Fibroblast of mammary gland (primary cell): ENCODE measurements around the gene INSM2.

Experiments
- DNase-seq: peaks from one replicate; pipeline ENCODE4 v3.0.0-alpha.2; 2010; ENCODE audit warnings: low read depth
- H3K4me3 ChIP-seq: 2 replicates; pipeline ENCODE4 v1.5.1; 2011; ENCODE audit warnings: low read depth, mild to moderate bottlenecking, low read length, moderate library complexity; ENCODE audit not compliant: control insufficient read depth
- CTCF ChIP-seq: conservative IDR thresholded peaks from 2 replicates; pipeline ENCODE4 v1.5.1; 2011; ENCODE audit warnings: low read depth, low read length, inconsistent platforms; ENCODE audit not compliant: control insufficient read depth, insufficient read depth

The INSM2 gene

DNA sequence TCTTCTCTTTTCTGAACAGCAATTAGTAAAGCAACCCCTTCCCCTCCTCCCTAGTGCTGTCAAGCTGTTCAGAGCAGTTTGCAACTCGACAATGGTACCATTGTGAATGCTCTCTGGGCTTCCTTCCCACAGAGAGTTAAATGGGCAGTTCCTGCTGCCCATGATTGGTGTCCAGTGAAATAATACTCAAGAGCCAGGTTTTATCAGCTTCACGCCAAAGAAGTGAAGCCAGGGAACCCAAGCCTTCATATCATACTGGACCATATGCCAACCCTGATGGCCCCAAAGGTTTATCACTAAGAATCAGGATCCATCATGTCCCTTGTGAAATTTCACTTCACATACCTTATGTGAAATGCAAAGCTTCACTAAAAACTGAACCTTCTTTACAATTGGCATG lies 24.7 kb downstream of the INSM2 start:
- no peak for TF ChIP-seq CTCF
- no peak for DNase-seq
- no peak overlapping the region for H3K4me3 ChIP-seq

GRCh38 chr14:35565871-35566464 lies 32.0 kb downstream of the INSM2 start:
- TF ChIP-seq CTCF = no peak
- no peak overlapping the region for H3K4me3 ChIP-seq
- DNase-seq = no peak

DNA sequence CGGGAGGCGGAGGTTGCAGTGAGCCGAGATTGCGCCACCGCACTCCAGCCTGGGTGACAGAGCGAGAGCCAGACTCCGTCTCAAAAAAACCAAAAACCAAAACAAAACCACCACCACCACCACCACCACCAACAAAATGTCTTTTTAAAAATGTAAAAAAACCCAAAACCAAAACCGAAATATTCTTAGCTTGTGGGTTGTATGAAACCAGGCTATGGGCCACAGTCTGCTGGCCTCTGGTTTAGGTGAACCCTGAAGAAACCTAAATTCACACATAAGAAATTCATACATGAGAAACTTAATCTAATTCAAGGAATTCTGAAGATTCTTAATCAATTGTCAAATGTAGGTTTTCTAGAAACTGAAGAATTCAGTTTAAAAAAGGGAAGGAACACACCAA lies 37.6 kb downstream of the INSM2 start:
- H3K4me3 ChIP-seq = no peak overlapping the region
- DNase-seq = no peak
- TF ChIP-seq CTCF = no peak

DNA sequence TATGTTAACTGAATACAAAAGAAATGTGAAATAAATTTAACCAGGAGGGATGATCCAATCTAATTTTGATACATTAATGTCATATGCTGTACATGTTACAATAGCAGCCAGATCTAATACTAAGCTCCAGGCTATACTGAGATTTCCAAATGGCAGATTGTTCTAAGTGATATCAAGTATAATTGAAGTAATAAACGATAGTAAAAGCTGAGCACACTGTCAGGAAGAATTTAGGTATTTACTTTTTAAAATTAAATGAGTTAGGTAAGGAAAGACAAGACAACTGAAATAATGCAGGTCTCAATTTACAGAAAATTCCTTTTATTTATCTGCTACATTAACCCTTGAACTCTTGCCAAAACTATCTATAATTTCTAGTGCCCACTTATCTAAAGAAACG lies 39.9 kb downstream of the INSM2 start:
- no peak for DNase-seq
- H3K4me3 ChIP-seq = no peak overlapping the region
- TF ChIP-seq CTCF = no peak

- no peak for TF ChIP-seq CTCF
- no peak overlapping the region for H3K4me3 ChIP-seq
- DNase-seq = peak; percentile 1
Observed at GRCh38 chr14:35576260-35576659, 42.3 kb downstream of the INSM2 start.

DNA sequence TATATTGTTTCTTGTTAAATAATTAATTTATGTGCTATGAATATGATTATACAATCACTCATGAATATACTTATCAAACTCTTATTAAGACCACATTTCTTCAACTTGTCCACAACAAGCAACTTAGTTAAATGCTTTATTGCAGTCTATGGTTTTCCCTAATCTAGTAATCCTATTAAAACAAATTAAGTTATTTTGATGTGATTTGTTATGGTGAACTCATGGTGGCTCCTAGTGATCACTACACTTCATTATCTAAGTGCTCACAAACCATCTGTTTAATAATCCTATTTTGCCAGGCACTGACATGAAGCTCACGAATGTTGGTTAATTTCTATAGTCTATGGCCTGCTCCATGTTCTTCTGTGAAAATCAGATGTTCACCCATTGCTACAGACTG lies 42.9 kb downstream of the INSM2 start:
- TF ChIP-seq CTCF = no peak
- no peak overlapping the region for H3K4me3 ChIP-seq
- no peak for DNase-seq

GRCh38 chr14:35578135-35578534 lies 44.2 kb downstream of the INSM2 start:
- no peak overlapping the region for H3K4me3 ChIP-seq
- no peak for DNase-seq
- TF ChIP-seq CTCF = no peak
